Neural cell (in vitro differentiated cells): ENCODE data around the gene ATF2. TPM values are rescaled to one million over a fixed set of nuclear protein-coding genes. Genes with fewer than 3 reads are reported as not detected.
A peak's percentile ranks its signal among the peaks of the same experiment; 100 is the strongest.

Experiments
- H2AFZ ChIP-seq: fragments of 200-600, 300-800 bp; sonication (generic), shearing (Covaris generic); 2 replicates; pipeline ENCODE4 v1.6.0; 2014; ENCODE audit warnings: low read depth, mild to moderate bottlenecking, antibody characterized with exemption, low read length, moderate library complexity
- H3F3A ChIP-seq: fragments of 200-600 bp; shearing (Covaris generic); 2 replicates; pipeline ENCODE4 v1.6.1; 2016; ENCODE audit warnings: mild to moderate bottlenecking, moderate library complexity, mixed read lengths, antibody characterized with exemption, low read length; ENCODE audit not compliant: insufficient read depth, poor library complexity, severe bottlenecking
- H3K27ac ChIP-seq: fragments of 200-600, 300-800 bp; sonication (generic), shearing (Covaris generic); 2 replicates; pipeline ENCODE4 v1.5.1; 2014; ENCODE audit warnings: mild to moderate bottlenecking, low read length, moderate library complexity
- H3K27me3 ChIP-seq: fragments of 300-800, 200-600 bp; sonication (generic), shearing (Covaris generic); 2 replicates; pipeline ENCODE4 v1.6.0; 2014; ENCODE audit warnings: mild to moderate bottlenecking, low read depth, low read length, moderate library complexity; ENCODE audit not compliant: insufficient read depth
- H3K36me3 ChIP-seq: fragments of 300-800, 200-600 bp; sonication (generic), shearing (Covaris generic); 2 replicates; pipeline ENCODE4 v1.5.1; 2014; ENCODE audit warnings: mild to moderate bottlenecking, antibody characterized with exemption, low read length, moderate library complexity; ENCODE audit not compliant: insufficient read depth
- H3K4me2 ChIP-seq: fragments of 300-800, 200-600 bp; sonication (generic), shearing (Covaris generic); 2 replicates; pipeline ENCODE4 v1.6.0; 2014; ENCODE audit warnings: mild to moderate bottlenecking, low read length
- H3K4me3 ChIP-seq: fragments of 300-800, 200-600 bp; sonication (generic), shearing (Covaris generic); 2 replicates; pipeline ENCODE4 v1.5.1; 2014; ENCODE audit warnings: mild to moderate bottlenecking, low read length, moderate library complexity
- H3K79me2 ChIP-seq: fragments of 200-600 bp; shearing (Covaris generic); replicated peaks from 2 replicates; pipeline ENCODE4 v1.6.0; 2014; ENCODE audit warnings: mild to moderate bottlenecking, low read length, moderate library complexity; ENCODE audit not compliant: insufficient read depth
- H3K9ac ChIP-seq: fragments of 300-800, 200-600 bp; sonication (generic), shearing (Covaris generic); 2 replicates; pipeline ENCODE4 v1.6.1; 2016; ENCODE audit warnings: mild to moderate bottlenecking, low read length, mixed read lengths
- H3K9me2 ChIP-seq: fragments of 200-600 bp; shearing (Covaris generic); 2 replicates; pipeline ENCODE4 v1.6.1; 2016; ENCODE audit warnings: mild to moderate bottlenecking, low read length, mixed read lengths; ENCODE audit not compliant: insufficient read depth
- H3K9me3 ChIP-seq: fragments of 200-600, 300-800 bp; sonication (generic), shearing (Covaris generic); 2 replicates; pipeline ENCODE4 v1.6.1; 2016; ENCODE audit warnings: mild to moderate bottlenecking, mixed run types, low read length, moderate library complexity, mixed read lengths
- H4K20me1 ChIP-seq: fragments of 200-600 bp; shearing (Covaris generic); 2 replicates; pipeline ENCODE4 v1.6.1; 2016; ENCODE audit warnings: mild to moderate bottlenecking, mixed run types; ENCODE audit not compliant: insufficient read depth
- CTCF ChIP-seq: fragments of 450-650 bp; IDR thresholded peaks from 2 replicates; pipeline ENCODE4 v1.5.1; 2014; ENCODE audit warnings: antibody characterized with exemption, mild to moderate bottlenecking, moderate library complexity; ENCODE audit not compliant: poor library complexity, severe bottlenecking
- EP300 ChIP-seq: fragments of 450-650 bp; conservative IDR thresholded peaks from 2 replicates; pipeline ENCODE4 v1.6.1; 2014; ENCODE audit warnings: antibody characterized with exemption, mild to moderate bottlenecking, moderate library complexity; ENCODE audit not compliant: poor library complexity, severe bottlenecking
- EZH2 ChIP-seq: fragments of 200-600, 300-800 bp; shearing (Covaris generic), sonication (generic); IDR thresholded peaks from 2 replicates; pipeline ENCODE4 v1.6.1; 2014; ENCODE audit warnings: antibody characterized with exemption, low read length, borderline replicate concordance, mild to moderate bottlenecking; ENCODE audit not compliant: insufficient read depth, poor library complexity, severe bottlenecking
- MXI1 ChIP-seq: fragments of 450-650 bp; conservative IDR thresholded peaks from 2 replicates; pipeline ENCODE4 v1.6.1; 2014; ENCODE audit warnings: antibody characterized with exemption, mild to moderate bottlenecking; ENCODE audit not compliant: poor library complexity, severe bottlenecking
- POLR2AphosphoS5 ChIP-seq: IDR thresholded peaks from 2 replicates; pipeline ENCODE4 v1.6.1; 2012
- RAD21 ChIP-seq: fragments of 450-650 bp; conservative IDR thresholded peaks from 2 replicates; pipeline ENCODE4 v1.6.1; 2014; ENCODE audit warnings: antibody characterized with exemption, mild to moderate bottlenecking, moderate library complexity
- REST ChIP-seq: IDR thresholded peaks from 2 replicates; pipeline ENCODE4 v1.6.1; 2012; ENCODE audit warnings: borderline replicate concordance
- SMC3 ChIP-seq: fragments of 450-650 bp; conservative IDR thresholded peaks from 2 replicates; pipeline ENCODE4 v1.6.1; 2014; ENCODE audit warnings: antibody characterized with exemption, mild to moderate bottlenecking, moderate library complexity; ENCODE audit not compliant: poor library complexity
- TAF1 ChIP-seq: IDR thresholded peaks from 2 replicates; pipeline ENCODE4 v1.6.1; 2012; ENCODE audit warnings: low read depth
- polyA minus RNA-seq: library from RNA; depleted of rRNA, polyadenylated mRNA; stranded (reverse); fragments of >200 nt; gene quantifications from 2 replicates; pipeline ENCODE4 v1.2.3, GENCODE V29; 2014
- polyA plus RNA-seq: library from polyadenylated mRNA; depleted of rRNA; stranded (reverse); fragments of >200 nt; gene quantifications from 2 replicates; pipeline ENCODE4 v1.2.3, GENCODE V29; 2014

ATF2 gene, protein sequence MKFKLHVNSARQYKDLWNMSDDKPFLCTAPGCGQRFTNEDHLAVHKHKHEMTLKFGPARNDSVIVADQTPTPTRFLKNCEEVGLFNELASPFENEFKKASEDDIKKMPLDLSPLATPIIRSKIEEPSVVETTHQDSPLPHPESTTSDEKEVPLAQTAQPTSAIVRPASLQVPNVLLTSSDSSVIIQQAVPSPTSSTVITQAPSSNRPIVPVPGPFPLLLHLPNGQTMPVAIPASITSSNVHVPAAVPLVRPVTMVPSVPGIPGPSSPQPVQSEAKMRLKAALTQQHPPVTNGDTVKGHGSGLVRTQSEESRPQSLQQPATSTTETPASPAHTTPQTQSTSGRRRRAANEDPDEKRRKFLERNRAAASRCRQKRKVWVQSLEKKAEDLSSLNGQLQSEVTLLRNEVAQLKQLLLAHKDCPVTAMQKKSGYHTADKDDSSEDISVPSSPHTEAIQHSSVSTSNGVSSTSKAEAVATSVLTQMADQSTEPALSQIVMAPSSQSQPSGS
- 89.2 and 93.4 TPM in 2 replicates for polyA plus RNA-seq
- 198 and 222 TPM in 2 replicates for polyA minus RNA-seq

GRCh38 chr2:175167792-175168563 lies at the start of gene ATF2:
TSS of gene ATF2 (minus strand) at chr2:175168203. CDS start at chr2:175136443, 31,760 bp downstream.
- no peaks in the 10 kb centered on the region for H3K9me3 ChIP-seq
- peak within 1 kb of the TSS; percentile 88 for H3K4me3 ChIP-seq
- no peaks in the 10 kb centered on the region for H3K36me3 ChIP-seq
- peak within 1 kb of the TSS; percentile 98 for H3K9ac ChIP-seq
- no peaks in the 10 kb centered on the region for H3K9me2 ChIP-seq
- H3K27me3 ChIP-seq = no peaks in the 10 kb centered on the region
- H3F3A ChIP-seq = no peaks in the 10 kb centered on the region
- TF ChIP-seq SMC3 (no peak), POLR2AphosphoS5 (peak; percentile 97), REST (peak; percentile 71), EP300 (peak; percentile 42), TAF1 (peak; percentile 69), MXI1 (peak; percentile 70), EZH2 (no peak), CTCF (peak; percentile 16), RAD21 (no peak)
- peak within 1 kb of the TSS; percentile 97 for H3K4me2 ChIP-seq
- peak within 1 kb of the TSS; percentile 94 for H2AFZ ChIP-seq
- H3K79me2 ChIP-seq = peaks cover 45% of the 10 kb centered on the region
- H4K20me1 ChIP-seq = peaks cover 6% of the 10 kb centered on the region
- peak within 1 kb of the TSS; percentile 99 for H3K27ac ChIP-seq

DNA sequence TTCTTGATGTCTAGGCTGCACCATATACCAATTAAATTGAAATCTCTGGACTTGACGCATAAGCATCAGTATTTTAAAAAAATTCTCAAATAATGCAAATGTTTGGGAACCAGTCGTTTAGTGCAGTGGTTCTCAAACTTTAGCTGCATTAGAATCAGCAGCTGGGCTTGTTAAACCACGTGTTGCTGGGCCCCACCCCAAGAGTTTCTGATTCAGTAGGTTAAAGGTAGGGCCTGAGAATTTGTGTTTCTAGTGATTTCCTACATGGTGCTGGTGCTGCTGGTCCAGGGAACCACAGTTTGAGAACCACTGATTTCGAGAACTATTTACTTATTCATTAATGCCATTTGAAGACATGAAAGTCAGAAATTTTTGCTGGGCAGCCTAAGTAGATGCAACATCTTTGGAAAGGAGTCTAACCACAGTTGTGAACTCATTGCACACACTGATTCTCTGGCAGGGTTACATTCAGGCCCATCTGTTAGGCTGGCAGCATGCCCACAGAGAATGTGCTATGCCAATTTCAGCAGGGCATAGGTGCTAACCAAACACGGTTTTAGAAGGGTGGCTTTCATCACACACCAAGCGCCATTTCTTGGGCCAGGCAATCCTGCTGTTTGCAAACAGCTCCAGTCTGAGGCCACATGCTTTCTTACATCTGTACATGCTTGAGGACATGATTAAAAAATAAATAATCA lies 39.9 kb upstream of the ATF2 start:
- Histone ChIP-seq H3K4me2 (no peak overlapping the region), H2AFZ (no peak overlapping the region), H3K9me3 (no peaks in the 10 kb centered on the region), H3K27ac (no peak overlapping the region), H3K9ac (no peak overlapping the region), H3K36me3 (no peaks in the 10 kb centered on the region), H4K20me1 (no peaks in the 10 kb centered on the region), H3F3A (no peaks in the 10 kb centered on the region), H3K27me3 (no peaks in the 10 kb centered on the region), H3K79me2 (no peaks in the 10 kb centered on the region), H3K9me2 (no peaks in the 10 kb centered on the region), H3K4me3 (no peak overlapping the region)
- TF ChIP-seq EZH2 (no peak), SMC3 (no peak)
